IMR-90 (cell line): ENCODE results near the gene RTF1. TPM values are rescaled to one million over a fixed set of nuclear protein-coding genes. Genes with fewer than 3 reads are reported as not detected.

Source experiments
- MAFK ChIP-seq: IDR thresholded peaks from 2 replicates; pipeline ENCODE4 v1.6.1; 2012; ENCODE audit warnings: low read depth, low read length, improper control_type of control experiment
- NFE2L2 ChIP-seq: fragments of 150-350 bp; IDR thresholded peaks from 2 replicates; pipeline ENCODE4 v1.6.1; 2016; ENCODE audit warnings: low read depth, mild to moderate bottlenecking, low read length
- RAD21 ChIP-seq: IDR thresholded peaks from 2 replicates; pipeline ENCODE4 v1.6.1; 2012; ENCODE audit warnings: low read length, improper control_type of control experiment
- RCOR1 ChIP-seq: IDR thresholded peaks from 2 replicates; pipeline ENCODE4 v1.6.1; 2012; ENCODE audit warnings: mild to moderate bottlenecking, low read length, improper control_type of control experiment; ENCODE audit not compliant: insufficient replicate concordance
- SMC3 ChIP-seq: fragments of 150-350 bp; IDR thresholded peaks from 2 replicates; pipeline ENCODE4 v1.6.1; 2016; ENCODE audit warnings: low read depth, mild to moderate bottlenecking, antibody characterized with exemption, low read length, moderate library complexity
- polyA plus RNA-seq, 3 experiments: library from polyadenylated mRNA; depleted of rRNA; stranded (reverse); fragments of >200 nt; gene quantifications; 2 replicates each; pipeline ENCODE4 v1.2.3, GENCODE V29; 2012; ENCODE audit warnings: low replicate concordance in 1 of 3
- total RNA-seq: library from RNA; depleted of rRNA; stranded (reverse); fragments of >200 nt; gene quantifications from 2 replicates; pipeline ENCODE4 v1.2.3, GENCODE V29; 2012

The RTF1 gene
- total and polyA plus RNA-seq, 2 of the 4 experiments (the other 2 are of a cell fraction): 15.1 to 24.3 TPM

GRCh38 chr15:41499109-41499851 is 82.4 kb downstream of the RTF1 start (continued):
- TF ChIP-seq RAD21: no peak
- TF ChIP-seq MAFK: no peak
- no peak for TF ChIP-seq SMC3
- TF ChIP-seq NFE2L2: no peak
- no peak for TF ChIP-seq RCOR1
